Activated effector memory CD4-positive, alpha-beta T cell treated with anti-CD3 and anti-CD28 coated beads, Interleukin-2, amount 50 U/mL, for 16 hours (primary cell): Measurements from ENCODE around the gene ARPC4.
A peak's percentile ranks its signal among the peaks of the same experiment; 100 is the strongest.

Source experiments
- DNase-seq: peaks from one replicate; pipeline ENCODE4 v3.0.0-alpha.2; 2020

ARPC4 gene

GRCh38 chr3:9793161-9793781 is 389 bp downstream of the ARPC4 start:
- DNase-seq: peak; percentile 71

GRCh38 chr3:9794400-9794799 is 1.5 kb downstream of the ARPC4 start:
- DNase-seq: no peak

- no peak for DNase-seq
These were observed 2.3 kb downstream of the ARPC4 start for GRCh38 chr3:9795207-9795606.

GRCh38 chr3:9797196-9797945 is 4.5 kb downstream of the ARPC4 start:
- no peak for DNase-seq

GRCh38 chr3:9800529-9800928 is 7.6 kb downstream of the ARPC4 start:
- DNase-seq: no peak

GRCh38 chr3:9803494-9803893 is 10.6 kb downstream of the ARPC4 start:
- DNase-seq: no peak

GRCh38 chr3:9804996-9805395 is 12.1 kb downstream of the ARPC4 start:
- no peak for DNase-seq

GRCh38 chr3:9806137-9806536 is 13.3 kb downstream of the ARPC4 start:
- no peak for DNase-seq

- DNase-seq: no peak
These were observed 14.1 kb downstream of the ARPC4 start for GRCh38 chr3:9806688-9807589.

- DNase-seq: no peak
These were observed 15.1 kb downstream of the ARPC4 start for GRCh38 chr3:9807981-9808344.

- peak; percentile 81 for DNase-seq
These were observed 15.6 kb downstream of the ARPC4 start for GRCh38 chr3:9808345-9809037.

- no peak for DNase-seq
These were observed 16.3 kb downstream of the ARPC4 start for GRCh38 chr3:9809239-9809614.

GRCh38 chr3:9809615-9810432 is 16.9 kb downstream of the ARPC4 start, which contains the start of gene TTLL3:
TSS of gene TTLL3 (plus strand) at chr3:9810262. CDS start at chr3:9810662, 400 bp downstream.
- DNase-seq: peak; percentile 78

GRCh38 chr3:9810433-9810770 is 17.5 kb downstream of the ARPC4 start:
- no peak for DNase-seq

GRCh38 chr3:9810846-9811245 is 18.0 kb downstream of the ARPC4 start:
- no peak for DNase-seq

GRCh38 chr3:9812870-9813483 is 20.1 kb downstream of the ARPC4 start:
- no peak for DNase-seq

GRCh38 chr3:9815986-9816385 is 23.1 kb downstream of the ARPC4 start:
- DNase-seq: no peak

GRCh38 chr3:9817436-9817835 is 24.6 kb downstream of the ARPC4 start:
- no peak for DNase-seq

- DNase-seq: no peak
These were observed 25.9 kb downstream of the ARPC4 start for GRCh38 chr3:9818666-9819335.

- DNase-seq: no peak
These were observed 27.7 kb downstream of the ARPC4 start for GRCh38 chr3:9820543-9820942.

GRCh38 chr3:9820946-9821345 is 28.1 kb downstream of the ARPC4 start:
- no peak for DNase-seq
